Skeletal muscle cell (primary cell): ENCODE data around the gene FKRP.
"Not testable (repeated sequence)": the region's sequence is repeated elsewhere in the genome, so short reads cannot be mapped to it uniquely, and the experiment has no call there.

ENCODE experiments used
- DNase-seq: peaks from one replicate; pipeline ENCODE4 v3.0.0-alpha.2; 2010; ENCODE audit warnings: low read depth
- H3K4me3 ChIP-seq: 2 replicates; pipeline ENCODE4 v1.5.1; 2011; ENCODE audit warnings: low read depth, mild to moderate bottlenecking, control low read depth, low read length, moderate library complexity

The FKRP gene

DNA sequence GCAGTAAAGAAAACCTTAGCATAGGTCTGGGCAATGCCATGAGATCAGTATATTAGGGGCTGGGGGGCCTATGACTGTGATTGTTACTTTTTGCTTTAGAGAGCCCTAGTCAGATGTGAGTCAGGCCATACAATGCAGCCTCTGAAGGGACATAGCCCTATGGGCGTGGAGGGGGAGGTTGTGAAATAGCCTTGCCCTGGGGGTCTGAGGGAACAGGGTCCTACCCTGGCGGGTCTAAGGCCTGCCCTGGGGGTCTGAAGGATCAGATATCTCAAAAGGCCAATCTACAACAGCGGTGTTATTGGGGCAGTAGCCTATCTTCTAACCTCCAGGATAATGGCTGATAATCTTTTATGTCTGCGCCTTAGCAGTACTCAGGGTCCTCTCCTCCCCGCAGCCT lies 56.3 kb downstream of the FKRP start:
- DNase-seq, result no peak
- no peak overlapping the region for H3K4me3 ChIP-seq

DNA sequence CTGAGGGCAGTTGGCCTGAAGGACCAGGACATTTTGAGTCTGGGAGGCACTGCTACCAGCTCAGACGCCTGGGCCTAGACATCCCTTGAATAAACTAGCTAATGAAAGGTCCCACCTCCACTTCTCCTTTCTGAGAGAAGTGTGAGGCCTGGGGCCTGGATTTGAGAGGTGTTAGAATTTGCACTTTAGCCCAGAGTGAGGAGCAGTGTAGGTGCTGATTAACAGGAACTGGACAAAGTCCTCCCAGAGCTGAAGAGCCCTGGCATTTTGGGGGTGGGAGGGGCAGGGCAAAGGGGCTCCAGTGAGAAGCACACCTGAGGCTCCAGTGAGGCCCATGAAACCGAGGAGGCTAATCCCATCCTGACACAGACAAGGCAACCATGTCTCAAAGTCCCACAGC lies 57.7 kb downstream of the FKRP start:
- no peak overlapping the region for H3K4me3 ChIP-seq
- no peak for DNase-seq

DNA sequence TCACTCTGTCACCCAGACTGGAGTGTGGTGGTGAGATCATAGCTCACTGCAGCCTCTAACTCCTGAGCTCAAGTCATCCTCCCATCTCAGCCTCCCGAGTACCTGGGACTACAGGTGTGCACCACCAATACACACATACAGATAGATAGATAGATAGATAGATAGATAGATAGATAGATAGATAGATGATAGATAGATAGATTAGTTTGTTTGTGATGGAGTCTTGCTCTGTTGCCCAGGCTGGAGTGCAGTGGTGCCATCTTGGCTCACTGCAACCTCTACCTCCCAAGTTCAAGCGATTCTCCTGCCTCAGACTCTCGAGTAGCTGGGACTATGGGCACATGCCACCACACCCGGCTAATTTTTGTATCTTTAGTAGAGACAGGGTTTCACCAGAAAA lies 58.6 kb downstream of the FKRP start:
- not testable (repeated sequence) for H3K4me3 ChIP-seq

DNA sequence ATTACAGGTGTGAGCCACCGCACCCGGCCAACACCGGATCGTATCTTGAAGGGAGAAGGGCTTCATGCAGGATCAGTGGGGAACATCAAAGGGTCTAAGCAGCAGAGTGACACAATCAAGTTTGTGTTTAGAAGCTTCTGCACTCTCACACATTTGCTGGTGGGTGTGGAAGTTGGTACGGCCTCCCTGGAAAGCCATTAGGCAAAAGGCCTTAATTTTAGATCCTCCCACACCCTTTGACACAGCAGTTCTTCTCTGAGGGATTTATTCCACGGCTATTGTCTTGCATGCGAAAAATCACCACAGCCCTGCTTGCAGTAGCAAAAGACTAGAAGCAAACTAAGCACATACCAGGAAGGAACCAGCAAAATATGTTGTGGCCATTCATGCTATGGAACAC lies 60.8 kb downstream of the FKRP start:
- DNase-seq, result no peak
- H3K4me3 ChIP-seq, result no peak overlapping the region

More for the DNA sequence above, 58.6 kb downstream of the FKRP start:
- not testable (repeated sequence) for DNase-seq
